Activated CD4-positive, alpha-beta T cell treated with anti-CD3 and anti-CD28 coated beads, Interleukin-10, Interleukin-2, amounts not matched to agents 100 ng/mL and 50 ng/mL, durations not matched to agents 16 hours and 8 hours (primary cell): Measurements from ENCODE around the gene TSPEAR.

Experiments
- DNase-seq: peaks from one replicate; pipeline ENCODE4 v3.0.0-alpha.2; 2020

Gene TSPEAR

DNA sequence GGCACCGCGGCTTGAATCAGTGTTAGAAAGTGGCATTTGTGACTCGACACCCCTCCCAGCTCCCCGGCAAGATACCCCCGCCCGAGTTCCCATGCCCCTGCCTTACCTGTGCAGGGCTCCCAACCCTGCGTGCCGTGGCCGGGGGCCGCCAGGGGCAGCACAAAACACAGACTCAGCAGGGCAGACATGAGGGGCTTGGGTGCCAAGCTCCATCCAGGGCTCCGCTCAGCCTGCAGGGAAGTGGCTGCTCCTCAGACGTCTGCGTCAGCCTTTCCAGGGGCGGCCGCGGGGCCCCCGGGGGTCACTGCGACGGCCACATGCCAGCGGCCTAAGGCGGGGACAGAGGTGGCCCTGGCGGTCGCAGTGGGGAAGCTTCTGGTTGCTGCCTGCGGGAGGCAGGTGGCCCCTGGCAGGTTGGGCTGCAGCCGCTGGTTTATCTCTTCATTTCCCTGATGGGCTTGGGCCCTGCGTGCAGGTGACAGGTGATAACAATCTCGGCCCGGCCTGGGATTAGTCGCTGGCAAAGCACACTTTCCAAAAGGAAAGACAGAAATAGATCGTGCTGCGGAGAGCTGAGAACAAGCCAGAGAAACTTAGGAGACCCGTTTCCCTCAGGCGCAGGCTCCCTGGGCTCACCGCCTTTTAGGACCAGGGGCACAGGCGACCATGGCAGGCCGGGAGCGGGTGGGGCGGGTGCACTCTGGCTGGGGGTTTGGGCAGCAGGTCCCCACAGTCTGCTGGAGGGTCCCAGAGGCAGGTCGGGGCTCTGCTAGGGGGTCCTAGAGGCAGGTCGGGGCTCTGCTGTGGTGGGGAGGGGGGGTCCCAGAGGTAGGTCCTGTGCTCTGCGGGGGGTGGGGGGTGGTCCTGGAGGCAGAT is at the start of gene TSPEAR:
TSPEAR (minus strand) TSS at position 246 of the 876 bp plus-strand sequence; CDS start at position 188, 58 bp downstream.
- no peak for DNase-seq

DNA sequence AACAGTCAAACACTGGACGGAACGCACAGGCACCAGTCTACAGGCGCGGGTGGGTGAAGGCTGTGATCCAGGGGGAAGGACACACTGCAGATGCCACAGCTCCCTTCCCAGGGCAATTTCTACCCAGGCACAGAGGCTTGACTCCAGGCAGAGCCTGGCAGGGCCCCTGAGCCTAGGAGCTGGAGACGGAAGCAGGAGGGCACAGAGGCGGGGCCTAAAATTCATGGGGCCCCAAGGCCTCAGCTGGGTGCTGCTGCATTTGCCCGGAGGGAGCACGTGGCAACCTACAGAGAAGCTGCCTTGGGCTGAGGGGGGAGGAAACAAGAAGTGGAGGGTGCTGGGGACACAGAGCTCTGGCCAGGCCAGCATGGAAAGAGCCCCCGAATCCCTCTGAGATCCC is 49.0 kb upstream of the TSPEAR start:
- DNase-seq: no peak

DNA sequence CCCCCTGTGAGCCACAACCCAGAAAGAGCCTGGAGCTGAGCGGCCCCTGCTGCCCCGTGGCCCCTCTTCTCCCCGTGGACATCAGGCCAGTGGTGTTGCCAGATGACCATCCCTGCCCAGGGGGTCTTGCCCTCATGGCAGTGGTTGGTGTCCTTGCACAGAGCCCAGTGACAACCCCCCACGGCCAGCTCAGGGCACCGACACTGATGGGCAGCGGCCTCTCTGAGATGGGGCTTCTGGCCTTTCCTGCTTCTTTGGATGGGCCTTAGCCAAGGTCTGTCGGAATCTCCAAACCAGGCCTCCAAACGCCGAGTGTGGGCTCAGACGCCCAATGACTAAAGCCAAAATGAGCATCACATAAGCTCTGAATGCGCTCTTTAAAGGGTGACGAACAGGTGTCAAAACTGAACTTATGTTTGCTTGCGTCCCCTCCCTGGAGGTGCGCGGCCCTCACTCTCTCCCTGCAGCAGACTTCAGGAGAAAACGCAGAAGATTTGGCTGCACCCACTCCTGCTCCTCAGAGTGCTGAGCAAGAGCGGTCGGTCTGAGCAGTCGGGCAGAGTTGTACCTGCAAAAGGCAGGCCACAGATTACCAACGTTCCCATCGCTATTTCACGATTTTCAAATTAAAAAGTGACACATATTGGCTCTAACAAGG is 48.4 kb upstream of the TSPEAR start:
- no peak for DNase-seq

DNA sequence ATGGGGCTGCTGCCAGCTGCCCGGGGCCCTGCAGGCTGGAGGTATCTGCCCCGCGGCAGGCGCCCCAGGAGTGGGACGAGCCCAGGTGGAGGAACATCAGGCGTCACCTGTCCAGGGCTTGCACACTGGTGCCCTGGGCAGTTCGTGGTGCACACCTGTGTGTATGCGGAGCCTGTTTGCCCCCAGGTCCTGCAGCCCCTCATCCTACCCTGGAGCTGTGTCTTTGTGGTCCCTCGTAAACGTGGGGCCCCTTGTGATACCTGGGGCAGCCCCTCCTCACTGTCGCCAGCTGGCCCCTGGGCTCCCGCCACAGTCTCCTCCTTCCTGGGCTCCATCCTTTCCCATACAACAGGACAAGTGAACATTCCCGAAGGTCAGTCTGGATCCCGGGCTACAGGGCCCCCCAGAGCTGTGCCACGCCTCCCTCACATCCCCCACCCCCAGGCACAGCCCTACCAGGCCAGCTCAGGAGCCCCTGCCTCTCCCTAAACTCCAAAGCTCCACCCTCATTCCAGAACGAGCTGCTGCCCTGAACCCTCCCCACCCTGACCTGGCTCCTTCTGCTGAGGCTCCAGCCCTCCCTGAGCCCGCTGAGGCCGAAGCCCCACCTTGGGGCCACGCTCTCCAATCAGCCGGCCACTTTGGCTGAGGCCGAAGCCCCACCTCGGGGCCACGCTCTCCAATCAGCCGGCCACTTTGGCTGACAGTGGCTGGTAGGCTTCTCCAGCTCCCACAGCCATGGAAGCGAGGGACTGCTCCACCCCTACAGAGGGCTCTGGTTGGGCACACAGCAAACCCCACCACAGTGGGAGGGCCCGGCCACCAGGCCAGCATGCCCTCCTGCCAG is 47.6 kb upstream of the TSPEAR start:
- no peak for DNase-seq

DNA sequence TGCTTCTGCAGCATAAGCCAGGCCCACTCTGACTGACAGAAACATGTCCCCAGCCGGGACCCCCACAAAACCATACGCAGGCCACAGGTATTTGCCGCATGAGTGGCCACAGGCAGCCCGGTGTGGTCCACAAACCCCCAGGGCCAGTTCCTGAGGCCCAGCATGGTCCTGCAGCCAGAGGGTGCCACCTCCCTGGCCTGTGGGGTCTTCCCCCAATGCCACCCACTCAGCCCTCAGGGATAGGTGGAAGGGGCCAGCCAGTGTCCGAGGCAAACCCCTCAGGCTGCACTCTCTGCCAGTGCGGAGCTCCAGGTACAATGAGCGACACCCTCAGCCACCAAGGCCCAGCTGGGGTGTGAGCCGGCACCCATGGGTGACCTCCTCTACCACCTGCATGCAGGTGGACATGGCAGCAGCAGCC is 46.8 kb upstream of the TSPEAR start:
- DNase-seq: no peak

DNA sequence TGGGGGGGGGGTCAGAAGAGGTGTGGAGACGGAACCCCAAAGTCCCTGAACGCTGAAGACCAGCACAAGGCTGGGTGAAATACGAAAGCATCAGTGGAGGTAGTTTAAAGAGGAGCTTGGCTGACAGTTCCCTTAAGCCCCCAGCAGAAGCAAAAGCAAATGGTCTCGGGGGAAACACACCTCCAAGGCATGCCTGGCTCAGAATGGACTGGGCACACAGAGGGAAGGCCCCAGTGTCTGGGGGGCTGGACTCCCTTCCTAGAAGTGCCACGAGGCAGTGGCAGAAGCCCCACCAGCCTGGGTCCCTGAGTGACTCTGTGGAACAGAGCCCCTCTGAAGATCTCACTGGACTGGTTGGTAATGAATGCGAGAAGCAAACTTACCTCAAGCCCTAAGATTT is 46.4 kb upstream of the TSPEAR start:
- DNase-seq: no peak

DNA sequence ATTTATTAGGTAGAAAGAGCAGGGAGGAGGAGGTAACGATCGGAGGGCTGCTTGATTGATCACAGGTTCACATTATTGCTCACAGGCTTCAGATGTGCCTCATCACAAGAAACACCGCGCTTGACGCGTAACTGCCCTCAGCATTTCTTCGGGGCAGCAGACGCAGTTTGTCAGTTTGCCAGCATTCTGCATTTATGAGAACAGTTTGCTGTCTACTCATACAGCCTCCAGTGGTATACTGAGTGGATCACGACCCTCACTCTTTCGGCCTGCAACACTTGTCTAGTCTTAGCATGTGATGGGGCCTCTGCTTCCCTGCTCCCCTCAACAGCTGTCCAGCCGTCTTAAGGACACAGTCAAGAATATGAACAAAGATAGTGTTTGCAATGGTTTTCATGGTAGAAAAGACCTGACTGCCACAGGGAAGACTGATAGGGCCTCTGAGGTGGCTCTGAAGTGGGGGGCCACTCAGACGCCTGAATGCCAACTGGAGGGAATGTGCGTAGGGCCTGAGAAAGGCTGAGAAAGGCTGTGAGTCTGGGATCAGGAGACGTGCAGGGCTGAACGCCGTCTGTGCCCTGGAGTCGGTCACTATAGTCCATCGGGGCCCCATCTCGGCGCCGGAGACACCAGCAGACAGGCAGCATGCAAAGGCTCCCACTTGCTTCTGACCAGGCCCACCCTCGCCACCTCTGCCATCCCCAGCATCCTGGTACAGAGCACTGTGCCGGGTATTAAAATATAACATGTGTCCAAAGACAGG is 45.2 kb upstream of the TSPEAR start:
- DNase-seq: no peak

DNA sequence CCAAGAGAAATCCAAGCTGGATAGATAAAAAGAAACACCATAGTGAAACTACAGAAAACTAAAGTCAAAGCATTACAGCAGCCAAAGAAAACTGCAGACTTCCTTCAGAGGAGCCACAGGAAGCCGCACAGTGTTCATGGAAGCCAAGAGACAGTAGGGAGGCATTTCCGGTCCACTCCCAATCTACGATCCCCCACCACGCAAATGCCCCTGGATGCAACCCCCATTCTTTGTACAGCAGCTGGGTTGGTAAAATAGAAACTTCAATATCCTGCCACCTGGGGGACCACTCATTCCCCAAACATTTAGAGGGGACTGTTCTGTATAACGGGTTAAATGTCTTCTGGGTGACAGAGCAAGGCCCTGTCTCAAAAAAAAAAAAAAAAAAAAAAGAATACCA is 43.9 kb upstream of the TSPEAR start:
- no peak for DNase-seq

DNA sequence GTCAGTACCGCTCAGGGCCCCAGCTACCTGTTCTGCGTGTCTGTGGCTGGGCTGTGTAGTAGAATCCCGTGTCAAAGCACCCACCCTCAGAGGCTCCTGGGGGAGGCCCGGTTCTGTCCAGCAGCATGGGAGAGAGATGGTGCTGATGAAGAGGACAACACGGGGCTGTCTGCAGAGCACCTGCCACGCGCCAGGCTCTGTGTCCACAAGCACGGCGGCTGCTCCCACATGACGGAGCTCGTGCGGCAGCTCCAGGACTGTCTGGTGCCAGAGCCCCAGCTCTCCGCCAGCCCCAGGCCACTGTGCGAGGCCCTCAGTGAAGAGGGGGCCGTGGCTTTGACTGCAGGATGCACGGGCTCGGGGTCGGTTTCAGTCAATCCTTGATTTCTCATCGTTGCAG is 42.0 kb upstream of the TSPEAR start:
- no peak for DNase-seq

DNA sequence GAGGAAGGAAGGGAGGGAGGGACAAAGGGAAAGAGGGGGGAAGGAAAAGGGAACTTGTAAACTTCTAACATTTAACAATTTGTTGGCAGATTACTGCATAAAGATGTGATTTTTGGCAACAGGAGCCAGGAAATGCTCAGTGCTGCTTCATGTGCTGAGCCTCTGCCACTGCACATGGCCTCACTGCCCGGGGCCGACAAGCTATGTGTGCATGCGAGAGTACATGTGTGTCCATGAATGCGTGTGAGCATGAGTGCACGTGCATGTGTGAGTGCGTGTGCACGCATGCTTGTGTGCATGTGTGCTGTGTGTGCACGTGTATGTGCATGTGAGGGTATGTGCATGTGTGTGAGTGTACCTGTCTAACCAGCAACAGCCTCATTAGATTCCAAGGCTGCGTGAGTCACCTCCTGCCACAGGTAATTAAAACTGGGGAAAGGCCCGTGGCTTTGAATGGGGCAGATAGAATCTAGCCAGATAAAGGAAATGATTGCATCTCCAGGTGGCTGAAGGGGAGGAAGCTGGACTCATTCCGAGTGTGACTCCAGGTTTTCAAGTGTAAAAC is 41.4 kb upstream of the TSPEAR start:
- DNase-seq: no peak

DNA sequence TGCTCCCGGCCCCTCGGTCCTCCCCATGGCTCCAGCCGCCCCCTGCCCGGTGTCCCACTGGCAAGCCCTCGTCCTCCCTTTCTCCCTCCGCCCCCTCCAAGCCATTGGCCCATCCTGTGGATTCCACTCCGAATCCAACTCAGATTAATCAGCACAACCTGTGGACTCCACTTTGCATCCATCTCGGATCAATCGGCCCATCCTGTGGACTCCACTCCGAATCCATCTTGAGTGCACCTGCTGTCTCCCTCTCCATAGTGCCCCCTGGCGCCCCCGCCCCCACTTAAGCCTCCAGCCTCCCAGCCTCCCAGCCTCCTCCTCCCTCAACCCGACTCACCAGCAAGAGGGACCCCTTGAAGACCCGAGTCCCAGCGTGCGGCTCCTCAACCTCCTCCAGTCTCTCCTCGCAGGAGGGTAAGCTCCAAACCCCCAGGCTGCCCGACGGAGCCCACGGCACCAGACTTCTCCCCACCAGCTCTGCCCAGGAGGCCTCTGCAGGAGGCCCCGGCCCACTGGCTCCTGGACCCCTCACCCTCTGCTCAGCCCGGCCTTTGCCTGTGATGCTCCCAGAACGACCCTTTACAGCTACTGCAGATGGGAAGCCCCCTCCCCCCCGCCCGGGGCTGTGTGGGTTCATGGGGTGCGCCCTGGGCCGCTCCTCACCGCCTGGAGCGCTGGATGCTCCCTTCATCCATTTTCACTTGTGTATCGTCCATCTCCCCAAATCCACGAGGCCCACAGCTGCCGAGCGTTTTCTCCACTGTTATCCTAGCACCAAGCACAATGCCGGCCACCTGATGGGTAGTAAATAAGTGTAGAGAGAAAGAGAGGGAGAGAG is 40.6 kb upstream of the TSPEAR start:
- no peak for DNase-seq

DNA sequence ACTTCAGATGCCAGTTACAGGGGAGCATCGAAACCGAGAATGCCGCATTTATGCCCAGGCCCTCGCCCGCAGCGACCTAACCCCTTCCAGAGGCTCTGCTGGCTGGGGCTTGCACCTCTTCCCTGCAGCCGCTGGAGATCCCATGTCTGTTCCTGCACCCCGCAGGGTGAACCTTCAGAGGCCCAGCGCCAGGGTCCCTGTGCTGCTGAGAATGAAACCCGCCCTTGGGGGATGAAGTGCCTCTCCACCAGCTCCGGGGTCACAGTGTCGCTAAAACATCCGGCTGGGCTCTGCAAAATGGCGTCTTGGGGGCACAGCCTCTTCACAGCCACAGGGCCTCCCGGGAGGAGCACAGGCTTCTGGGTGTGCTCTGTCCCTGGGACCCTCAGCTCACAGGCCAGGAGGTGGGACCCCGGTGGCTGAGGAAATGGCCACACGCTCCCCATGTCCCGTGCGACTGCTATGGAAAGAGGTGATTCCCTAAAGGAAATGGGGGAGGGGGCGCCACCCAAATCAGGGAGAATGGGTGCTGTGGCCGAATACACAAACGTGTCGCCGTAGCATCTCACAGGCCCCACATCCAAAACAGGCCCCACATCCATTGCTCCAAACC is 39.9 kb upstream of the TSPEAR start:
- DNase-seq: no peak

DNA sequence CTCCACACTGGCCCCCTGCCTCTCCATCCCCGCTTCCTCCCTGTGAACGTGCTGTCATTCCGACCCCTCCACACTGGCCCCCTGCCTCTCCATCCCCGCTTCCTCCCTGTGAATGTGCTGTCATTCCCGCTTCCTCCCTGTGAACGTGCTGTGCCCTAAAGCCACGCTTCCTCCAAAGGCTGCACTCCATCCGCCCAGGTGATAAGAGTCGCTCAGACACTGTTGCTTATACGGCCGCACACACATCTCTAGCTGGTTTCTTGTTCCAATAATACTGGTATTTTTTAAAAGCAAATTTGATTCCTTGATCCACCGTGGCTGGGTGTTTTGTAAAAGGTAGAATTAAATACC is 39.3 kb upstream of the TSPEAR start:
- DNase-seq: no peak

DNA sequence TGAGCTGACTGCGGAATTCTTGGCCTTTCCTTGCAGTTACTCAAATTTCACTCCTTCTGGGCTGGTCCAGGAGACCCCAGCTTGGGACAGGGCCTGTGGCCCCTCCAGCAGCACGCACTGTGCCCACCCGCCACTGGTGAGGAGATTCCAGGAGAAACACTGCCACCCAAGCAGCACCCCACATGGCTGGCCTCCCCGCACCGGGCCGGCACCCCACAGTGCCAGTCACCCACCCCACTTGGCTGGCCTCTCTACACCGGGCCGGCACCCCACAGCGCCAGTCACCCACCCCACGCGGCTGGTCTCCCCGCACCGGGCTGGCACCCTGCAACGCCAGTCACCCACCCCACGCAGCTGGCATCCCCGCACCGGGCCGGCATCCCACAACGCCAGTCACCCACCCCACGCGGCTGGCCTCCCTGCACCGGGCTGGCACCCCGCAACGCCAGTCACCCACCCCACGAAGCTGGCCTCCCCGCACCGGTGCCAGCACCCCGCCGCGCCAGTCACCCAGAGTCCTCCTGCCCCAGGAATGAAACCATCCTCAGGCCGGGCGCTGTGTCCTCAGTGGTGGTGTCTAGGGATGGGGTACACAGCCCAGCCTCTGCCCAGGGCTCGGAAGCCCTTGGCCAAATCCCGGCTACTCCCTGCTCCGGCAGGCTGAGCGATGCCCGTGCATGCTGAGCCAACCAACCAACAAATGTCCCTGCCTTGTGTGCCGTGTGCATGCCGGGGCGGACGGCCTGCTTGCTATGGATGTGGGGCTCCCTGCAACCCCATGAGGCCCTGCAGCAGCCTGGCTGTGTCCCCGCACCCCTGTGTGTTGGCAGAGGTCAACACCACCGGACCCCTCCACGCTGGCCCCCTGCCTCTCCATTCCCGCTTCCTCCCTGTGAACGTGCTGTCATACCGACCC is 38.6 kb upstream of the TSPEAR start:
- DNase-seq: no peak

DNA sequence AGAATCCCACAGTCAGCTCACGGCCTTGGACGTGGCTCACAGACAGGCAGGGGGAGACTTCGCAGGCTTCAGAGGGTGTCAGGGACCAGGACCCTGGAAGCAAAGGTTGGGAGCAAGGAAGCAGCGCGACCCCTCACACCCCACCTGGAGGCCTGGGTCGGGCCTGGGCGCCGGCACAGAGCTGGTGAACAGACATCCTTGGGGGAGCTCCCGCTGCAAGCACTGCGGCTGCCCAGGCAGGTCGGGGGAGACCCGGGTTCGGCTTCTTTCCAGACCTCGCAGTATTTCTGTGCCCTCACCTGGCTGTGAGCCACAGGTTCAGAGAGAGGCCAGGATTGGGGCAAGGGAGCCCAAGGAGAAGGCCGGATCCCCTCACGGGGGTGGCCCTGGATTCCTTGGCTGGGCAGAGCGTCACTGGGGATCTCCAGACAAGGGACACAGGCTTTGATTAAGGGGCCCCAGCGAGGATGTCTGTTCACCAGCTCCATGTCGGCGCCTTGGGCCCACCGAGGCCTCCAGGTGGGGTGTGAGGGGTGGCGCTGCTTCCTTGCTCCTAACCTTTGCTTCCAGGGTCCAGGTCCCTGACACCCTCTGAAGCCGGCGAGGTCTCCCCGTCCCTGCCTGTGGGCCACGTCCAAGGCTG is 37.9 kb upstream of the TSPEAR start:
- no peak for DNase-seq

DNA sequence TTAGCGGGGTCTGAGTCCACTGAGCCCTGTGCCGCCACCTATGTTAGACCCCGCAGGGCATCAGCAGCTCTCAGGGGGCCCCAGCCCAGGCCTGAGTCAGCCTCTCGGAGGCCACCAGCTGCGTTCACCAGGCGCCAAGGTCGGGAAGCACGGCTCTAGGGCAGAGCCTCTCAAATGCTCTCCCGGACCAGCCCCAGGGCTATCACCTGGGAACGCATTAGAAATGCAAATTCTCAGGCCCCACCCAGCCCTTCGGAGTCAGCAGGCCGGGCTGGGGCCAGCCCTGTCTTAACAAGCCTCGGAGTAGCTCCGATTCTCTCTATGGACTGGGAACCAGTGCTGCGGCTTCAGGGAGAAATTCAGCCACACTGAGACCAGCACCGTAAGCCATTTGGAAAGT is 37.2 kb upstream of the TSPEAR start:
- no peak for DNase-seq

DNA sequence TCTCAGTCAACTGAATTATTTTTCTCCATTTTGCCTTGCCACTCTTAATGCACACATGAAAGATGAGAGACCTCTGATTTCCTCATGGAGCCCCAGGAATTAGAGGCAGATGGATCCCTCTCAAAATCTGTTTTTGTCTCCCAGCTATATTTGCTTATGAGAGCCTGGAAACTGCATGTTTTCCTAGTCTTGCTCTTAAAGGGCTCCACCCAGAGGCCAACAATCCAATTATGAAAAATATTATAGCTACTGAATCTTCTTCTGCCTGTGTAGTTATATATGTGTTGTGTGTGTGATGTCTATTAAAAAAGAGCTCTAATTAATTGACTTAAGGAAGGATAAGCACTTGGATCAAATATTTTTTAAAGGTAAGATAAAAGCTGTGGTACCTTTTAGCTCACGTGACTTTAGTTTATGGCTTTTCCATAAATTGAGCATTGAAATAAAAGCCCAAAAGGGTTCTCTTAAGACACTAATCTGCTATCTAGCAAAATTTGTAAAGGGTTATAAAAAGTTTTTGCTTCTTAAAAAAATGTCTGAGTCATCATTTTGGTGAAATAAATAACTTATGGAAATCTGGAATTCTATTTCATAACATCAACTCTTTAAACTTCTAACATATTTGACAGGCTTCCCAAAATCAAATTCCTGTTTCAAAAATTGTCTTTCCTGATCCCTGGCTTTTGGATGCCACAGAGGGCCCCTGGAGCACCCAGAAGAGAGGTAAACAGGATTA is 31.2 kb upstream of the TSPEAR start:
- DNase-seq: no peak

DNA sequence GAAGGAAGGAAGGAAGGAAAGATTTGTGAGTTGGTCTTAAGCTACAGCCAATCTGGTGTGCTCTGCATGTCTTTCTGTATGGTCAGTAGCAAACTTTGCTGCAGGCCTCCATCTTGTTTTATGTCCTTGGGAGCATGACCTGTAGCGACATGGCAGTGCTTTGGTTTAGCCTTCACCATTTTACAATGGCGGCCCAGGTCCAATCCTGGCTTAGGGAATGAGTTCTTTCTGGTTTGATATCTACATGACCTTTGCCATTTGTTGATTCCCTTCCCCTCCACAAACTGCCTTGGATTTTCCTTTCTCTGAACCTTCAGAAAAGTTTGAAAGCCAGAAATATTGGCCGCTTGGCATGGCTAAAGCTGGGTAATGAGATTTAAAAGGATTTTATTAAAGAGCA is 30.5 kb upstream of the TSPEAR start:
- no peak for DNase-seq

DNA sequence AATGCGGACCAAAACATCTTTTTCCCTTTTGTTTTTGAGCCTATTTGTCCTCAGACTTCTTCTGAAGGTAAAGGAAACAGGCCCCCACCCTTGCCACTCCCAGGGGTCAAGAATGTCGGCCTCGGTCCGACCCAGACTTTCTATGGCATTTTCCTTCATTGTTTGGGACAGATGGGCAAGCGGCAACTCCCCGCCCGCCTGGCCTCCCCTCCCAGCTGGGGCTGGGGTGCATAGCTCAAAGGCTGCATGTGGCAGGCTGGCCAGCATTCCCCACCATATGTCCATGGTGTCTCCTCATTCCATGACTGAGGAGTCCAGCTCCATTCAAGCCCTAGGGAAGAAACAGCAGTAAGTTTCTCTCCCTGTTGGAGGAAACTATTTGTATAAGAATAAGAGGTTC is 29.4 kb upstream of the TSPEAR start:
- no peak for DNase-seq
